Stimulated activated CD4-positive, alpha-beta T cell treated with anti-CD3 and anti-CD28 coated beads, Interleukin-12 subunit alpha, Interleukin-12 subunit beta, amount 100 ng/mL, for 48 hours (primary cell): ENCODE results near the gene MED19.
A peak's percentile ranks its signal among the peaks of the same experiment; 100 is the strongest.
"Not testable (repeated sequence)": the region's sequence is repeated elsewhere in the genome, so short reads cannot be mapped to it uniquely, and the experiment has no call there.

Source experiments
- DNase-seq, 3 donors: peaks; one replicate each; pipeline ENCODE4 v3.0.0-alpha.2; 2020; ENCODE audit warnings: low read depth in 2 of 3, low spot score in 1 of 3

MED19 gene

GRCh38 chr11:57705432-57705831 lies 6.6 kb downstream of the MED19 start:
- not testable (repeated sequence) for DNase-seq

GRCh38 chr11:57704932-57705331 lies 7.1 kb downstream of the MED19 start:
- DNase-seq = no peak

- no peak for DNase-seq
Measured at GRCh38 chr11:57703341-57703740, 8.7 kb downstream of the MED19 start.

- DNase-seq = no peak
Measured at GRCh38 chr11:57700425-57700824, 11.6 kb downstream of the MED19 start.

GRCh38 chr11:57699813-57700212 lies 12.2 kb downstream of the MED19 start:
- no peak for DNase-seq

GRCh38 chr11:57698843-57699365 lies 13.1 kb downstream of the MED19 start:
- no peak for DNase-seq

- not testable (repeated sequence) for DNase-seq
Measured at GRCh38 chr11:57690474-57690873, 21.5 kb downstream of the MED19 start.

GRCh38 chr11:57681168-57681567 lies 30.8 kb downstream of the MED19 start:
- no peak for DNase-seq

GRCh38 chr11:57680552-57680874 lies 31.5 kb downstream of the MED19 start:
- no peak for DNase-seq

GRCh38 chr11:57679396-57679795 lies 32.6 kb downstream of the MED19 start:
- no peak for DNase-seq

- DNase-seq = no peak
Measured at GRCh38 chr11:57675176-57675941, 36.7 kb downstream of the MED19 start.

GRCh38 chr11:57674251-57674650 lies 37.8 kb downstream of the MED19 start:
- no peak for DNase-seq

- peak in 1 of 3 donors; percentile 37 for DNase-seq
Measured at GRCh38 chr11:57668434-57668782, 43.6 kb downstream of the MED19 start.

- peak; percentile 97 to 100 (median 99) for DNase-seq
Measured at GRCh38 chr11:57667736-57668433, 44.1 kb downstream of the MED19 start, which contains the start of gene ZDHHC5. ZDHHC5 (plus strand) TSS chr11:57668114; CDS start chr11:57673091, 4,977 bp downstream.

- DNase-seq = peak; percentile 38 to 89 (median 87)
Measured at GRCh38 chr11:57667117-57667735, 44.8 kb downstream of the MED19 start.

- DNase-seq = no peak
Measured at GRCh38 chr11:57663975-57664374, 48.0 kb downstream of the MED19 start.

- DNase-seq = no peak
Measured at GRCh38 chr11:57662893-57663292, 49.1 kb downstream of the MED19 start.

- DNase-seq = no peak
Measured at GRCh38 chr11:57659669-57660068, 52.3 kb downstream of the MED19 start.

GRCh38 chr11:57658023-57658361 lies 54.0 kb downstream of the MED19 start:
- no peak for DNase-seq

GRCh38 chr11:57657194-57658022 lies 54.6 kb downstream of the MED19 start, which contains the start of gene CLP1:
CLP1 (plus strand) TSS chr11:57657762; CDS start chr11:57659477, 1,715 bp downstream.
- DNase-seq = peak; percentile 97 to 99 (median 98)

- no peak for DNase-seq
Measured at GRCh38 chr11:57656885-57657193, 55.2 kb downstream of the MED19 start.
